ENCODE data around the gene MS4A18.

GRCh38 chr11:60734279-60734678, 9.8 kb downstream of the MS4A18 start:
- TF ChIP-seq POLR2AphosphoS5 (IDR thresholded peaks at IDR 0.05): no peak
- TF ChIP-seq, protein P1, sequence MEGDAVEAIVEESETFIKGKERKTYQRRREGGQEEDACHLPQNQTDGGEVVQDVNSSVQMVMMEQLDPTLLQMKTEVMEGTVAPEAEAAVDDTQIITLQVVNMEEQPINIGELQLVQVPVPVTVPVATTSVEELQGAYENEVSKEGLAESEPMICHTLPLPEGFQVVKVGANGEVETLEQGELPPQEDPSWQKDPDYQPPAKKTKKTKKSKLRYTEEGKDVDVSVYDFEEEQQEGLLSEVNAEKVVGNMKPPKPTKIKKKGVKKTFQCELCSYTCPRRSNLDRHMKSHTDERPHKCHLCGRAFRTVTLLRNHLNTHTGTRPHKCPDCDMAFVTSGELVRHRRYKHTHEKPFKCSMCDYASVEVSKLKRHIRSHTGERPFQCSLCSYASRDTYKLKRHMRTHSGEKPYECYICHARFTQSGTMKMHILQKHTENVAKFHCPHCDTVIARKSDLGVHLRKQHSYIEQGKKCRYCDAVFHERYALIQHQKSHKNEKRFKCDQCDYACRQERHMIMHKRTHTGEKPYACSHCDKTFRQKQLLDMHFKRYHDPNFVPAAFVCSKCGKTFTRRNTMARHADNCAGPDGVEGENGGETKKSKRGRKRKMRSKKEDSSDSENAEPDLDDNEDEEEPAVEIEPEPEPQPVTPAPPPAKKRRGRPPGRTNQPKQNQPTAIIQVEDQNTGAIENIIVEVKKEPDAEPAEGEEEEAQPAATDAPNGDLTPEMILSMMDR (IDR thresholded peaks at IDR 0.05): no peak
